Amygdala (tissue), 56 donors: ENCODE data around the gene MTNR1B.
A peak's percentile ranks its signal among the peaks of the same experiment; 100 is the strongest.

Experiments used
- DNase-seq, 56 donors: peaks; one replicate each; lab custom pipeline; 2025; lab: John Stamatoyannopoulos, UW

Gene MTNR1B

GRCh38 chr11:92969634-92970347, at the start of gene MTNR1B:
Gene MTNR1B, plus strand, starts transcription at chr11:92969651. Its CDS starts 75 bp downstream, at chr11:92969726.
- peak in 1 of 56 donors; percentile 2 for DNase-seq

- DNase-seq, result no peak
These were observed 49.1 kb upstream of the MTNR1B start for GRCh38 chr11:92920331-92920730.

DNA sequence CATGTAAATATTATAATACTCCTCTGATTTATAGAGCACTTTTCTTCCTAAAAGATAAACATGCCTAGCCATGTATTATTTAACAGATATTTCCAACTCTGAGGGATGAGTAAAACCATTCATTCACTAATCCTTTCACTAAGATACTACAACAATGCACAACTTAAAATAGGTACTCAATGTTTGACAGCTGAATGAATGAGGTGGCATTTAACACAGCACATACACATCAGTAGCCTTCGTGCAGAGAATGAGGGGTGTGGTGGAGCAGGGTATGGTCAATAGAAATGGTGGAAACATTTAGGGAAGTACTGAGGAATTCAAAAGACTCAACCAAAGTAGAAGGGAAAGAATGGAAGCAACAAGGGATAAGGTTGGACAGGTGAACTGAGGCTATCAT, 46.7 kb upstream of the MTNR1B start:
- no peak for DNase-seq

GRCh38 chr11:92929246-92929645, 40.2 kb upstream of the MTNR1B start:
- DNase-seq, result no peak

- no peak for DNase-seq
These were observed 39.8 kb upstream of the MTNR1B start for GRCh38 chr11:92929653-92930052.

GRCh38 chr11:92931746-92932422, 37.6 kb upstream of the MTNR1B start:
- no peak for DNase-seq

DNA sequence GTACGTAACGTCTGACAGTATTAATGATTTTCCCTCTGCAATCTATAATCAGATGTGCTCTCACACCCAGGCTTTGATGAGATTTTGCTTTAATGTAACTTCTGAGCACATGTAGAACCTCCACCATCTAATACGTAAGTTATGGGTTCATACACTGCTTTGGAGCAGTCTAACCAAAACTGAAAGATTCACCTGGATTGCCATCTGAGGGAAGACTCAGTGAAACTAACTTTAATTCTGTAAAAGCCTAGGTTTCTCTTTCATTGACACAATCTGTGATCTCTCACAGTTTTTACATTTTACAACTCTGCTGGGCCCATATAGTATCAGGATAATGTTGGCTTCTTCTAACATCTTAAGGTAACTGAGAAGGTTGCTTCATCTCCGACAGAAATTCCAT, 30.1 kb upstream of the MTNR1B start:
- no peak for DNase-seq

DNA sequence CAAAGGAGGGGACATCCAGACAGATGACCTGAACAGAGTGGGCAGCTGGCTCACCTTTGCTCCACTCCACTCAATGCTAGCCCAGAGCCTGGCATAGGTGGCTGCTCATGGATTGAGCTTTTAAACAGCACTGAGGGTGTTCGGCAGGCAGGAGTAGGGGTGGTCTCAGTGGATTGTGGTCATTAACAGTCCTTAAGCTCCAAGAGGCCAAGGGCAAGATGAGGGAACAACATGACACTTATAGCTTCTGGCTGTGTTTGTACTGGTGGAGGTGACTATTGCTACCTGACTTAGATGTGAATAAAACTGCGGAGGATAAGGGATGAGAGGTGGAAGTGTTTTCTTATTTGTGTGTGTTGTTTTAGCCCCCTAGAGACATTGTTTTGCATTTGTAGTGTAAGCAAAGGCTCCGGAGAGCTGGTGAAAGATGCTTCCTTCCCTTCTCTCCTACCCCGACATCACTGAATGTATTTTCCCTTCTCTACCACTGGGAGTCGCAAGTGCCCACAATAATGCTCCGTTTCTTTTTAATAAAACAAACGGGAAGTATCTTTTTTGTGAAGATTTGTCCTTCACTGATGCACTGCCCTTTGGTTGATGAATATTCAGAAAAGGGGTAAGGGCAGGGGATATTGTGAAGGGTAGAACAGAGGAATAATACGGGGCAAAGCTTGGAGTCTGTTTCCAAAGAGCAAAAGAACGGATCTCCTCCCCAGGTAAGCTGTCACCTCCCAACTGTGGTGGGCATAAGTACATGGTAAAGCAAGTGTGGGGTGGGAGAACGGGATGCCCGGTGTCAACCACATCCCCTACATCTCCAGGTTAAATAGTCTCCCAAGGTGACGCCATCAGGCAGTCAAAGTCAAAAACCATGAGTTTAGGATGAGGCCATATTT, 27.5 kb upstream of the MTNR1B start:
- DNase-seq, result peak in 1 of 56 donors; percentile 8

GRCh38 chr11:92946707-92947106, 22.7 kb upstream of the MTNR1B start:
- DNase-seq, result no peak

DNA sequence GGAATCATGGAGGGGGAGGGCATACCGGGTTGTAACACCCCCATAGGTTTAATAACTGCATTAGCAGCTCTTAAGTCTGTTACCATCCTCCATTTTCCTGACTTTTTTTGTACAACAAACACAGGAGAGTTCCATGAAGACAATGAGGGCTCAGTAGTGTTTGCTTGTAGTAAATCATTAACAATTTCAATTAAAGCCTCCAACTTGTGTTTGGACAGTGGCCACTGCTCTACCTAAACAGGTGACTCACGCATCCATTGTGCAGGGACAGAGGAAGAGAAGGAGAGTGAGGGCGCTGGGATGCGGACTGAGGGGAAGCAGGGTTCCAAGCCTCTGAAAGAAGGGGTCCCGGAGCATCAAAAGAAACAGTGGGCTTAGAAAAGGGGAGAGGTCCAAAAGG, 21.3 kb upstream of the MTNR1B start:
- no peak for DNase-seq

GRCh38 chr11:92954003-92954402, 15.4 kb upstream of the MTNR1B start:
- no peak for DNase-seq

- DNase-seq, result no peak
These were observed 13.6 kb upstream of the MTNR1B start for GRCh38 chr11:92955860-92956259.

GRCh38 chr11:92960886-92961285, 8.6 kb upstream of the MTNR1B start:
- DNase-seq, result no peak

- DNase-seq, result no peak
These were observed 7.0 kb upstream of the MTNR1B start for GRCh38 chr11:92962446-92962845.

GRCh38 chr11:92964471-92964870, 5.0 kb upstream of the MTNR1B start:
- no peak for DNase-seq

- DNase-seq, result no peak
These were observed 4.3 kb upstream of the MTNR1B start for GRCh38 chr11:92965196-92965595.

DNA sequence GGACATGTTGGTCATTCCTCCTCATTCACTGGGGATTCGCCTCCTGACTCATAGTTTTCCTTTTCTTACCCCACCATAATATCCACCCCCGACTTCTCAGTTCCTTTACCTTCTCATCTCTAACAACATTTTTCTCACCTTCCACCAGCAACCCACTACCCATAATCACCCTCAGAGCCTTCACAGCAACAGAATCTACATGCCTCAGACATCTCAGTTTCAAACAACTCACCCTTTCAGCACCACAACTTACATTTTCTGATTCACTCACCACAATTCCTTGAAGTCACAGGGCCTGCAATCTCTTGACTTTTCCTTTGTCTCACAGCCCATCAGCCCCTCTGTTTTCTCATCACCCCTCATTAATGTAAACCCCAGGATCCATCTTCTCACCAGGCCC, 2.3 kb upstream of the MTNR1B start:
- no peak for DNase-seq

GRCh38 chr11:92967867-92968266, 1.6 kb upstream of the MTNR1B start:
- no peak for DNase-seq

DNA sequence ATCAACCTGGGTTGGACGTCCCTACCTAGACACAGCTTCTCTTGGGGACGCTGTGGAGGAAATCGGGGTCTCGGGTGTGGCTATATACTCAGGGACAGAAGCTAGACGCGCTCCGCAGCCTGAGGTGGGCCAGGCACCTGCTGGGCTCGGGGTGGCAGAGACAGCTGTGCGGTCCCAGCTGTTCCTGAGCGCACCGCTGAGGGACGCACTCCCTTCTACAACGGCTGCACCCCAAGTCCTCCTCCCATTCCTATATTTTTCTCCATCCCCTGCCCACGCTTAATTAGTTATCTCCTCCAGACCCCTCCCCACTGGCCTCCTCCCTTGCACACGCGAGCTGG, 188 bp upstream of the MTNR1B start:
- DNase-seq, result no peak

DNA sequence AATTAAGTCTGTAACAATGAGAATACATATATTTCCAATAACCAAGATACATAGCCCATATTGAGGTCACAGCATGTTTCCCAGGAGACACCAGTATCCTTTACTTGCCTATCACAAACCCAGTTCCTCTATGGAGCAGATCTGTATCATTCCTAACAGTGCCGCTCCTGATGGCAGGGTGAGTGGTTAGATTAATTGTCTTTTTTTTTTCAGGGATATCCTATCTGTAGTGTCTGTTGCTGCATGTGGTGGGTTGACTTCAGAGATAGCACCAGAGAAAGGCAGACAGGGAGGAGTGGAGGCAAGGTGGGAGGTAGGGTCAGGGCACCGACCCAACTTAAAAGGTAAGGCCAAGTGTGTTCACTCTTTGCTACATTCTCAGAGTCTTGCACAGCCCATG, 2.8 kb downstream of the MTNR1B start:
- DNase-seq, result no peak

DNA sequence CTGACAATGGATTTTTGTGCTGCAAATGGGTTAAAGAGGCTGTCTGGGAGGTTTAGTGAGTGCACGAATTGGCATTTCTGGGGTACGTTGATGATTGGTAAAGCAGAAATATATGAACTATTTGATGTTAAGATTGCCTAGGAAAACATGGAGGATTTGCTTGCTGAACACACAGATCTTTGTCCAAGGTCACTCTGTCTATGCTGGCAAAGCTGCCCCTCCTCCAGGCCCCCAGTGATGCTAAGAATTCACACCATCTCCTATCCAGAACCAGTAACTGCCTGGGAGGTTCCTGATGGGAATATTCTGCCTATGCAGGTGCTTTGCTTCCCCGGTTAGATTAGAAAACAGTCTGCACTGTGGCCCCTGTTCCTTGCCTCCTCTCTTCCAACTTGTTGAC, 5.8 kb downstream of the MTNR1B start:
- DNase-seq, result no peak
